Spleen (tissue), 11 donors: Measurements from ENCODE around the gene UVSSA. TPM values are rescaled to one million over a fixed set of nuclear protein-coding genes. Genes with fewer than 3 reads are reported as not detected.

Source experiments
- DNase-seq: peaks from one replicate; pipeline ENCODE4 v3.0.0-alpha.2; 2020
- H3K27ac ChIP-seq, 8 donors: fragments of 200-600 bp; sonication (generic) in 7 of 8; 1 replicate in 4 of 8; 2 replicates in 4 of 8; pipeline versions ENCODE4 v1.5.0 to v1.8.0; 2016 to 2021; ENCODE audit warnings: inconsistent platforms in 4 of 8, mild to moderate bottlenecking in 4 of 8, moderate library complexity in 1 of 8
- H3K27me3 ChIP-seq, 7 donors: fragments of 200-600 bp; sonication (generic) in 6 of 7; replicated peaks in 1 of 7; 1 replicate in 4 of 7; 2 replicates in 3 of 7; pipeline versions ENCODE4 v1.5.0 to v1.8.0; 2016 to 2021; ENCODE audit warnings: inconsistent platforms in 3 of 7, mild to moderate bottlenecking in 1 of 7
- H3K36me3 ChIP-seq, 6 donors: fragments of 200-600 bp; sonication (generic) in 5 of 6; 1 replicate in 4 of 6; 2 replicates in 2 of 6; pipeline versions ENCODE4 v1.5.0 to v1.8.0; 2016 to 2021; ENCODE audit warnings: inconsistent platforms in 2 of 6
- H3K4me1 ChIP-seq, 6 donors: fragments of 200-600 bp; sonication (generic) in 5 of 6; 1 replicate in 3 of 6; 2 replicates in 3 of 6; pipeline versions ENCODE4 v1.5.0 to v1.8.0; 2016 to 2021; ENCODE audit warnings: inconsistent platforms in 3 of 6
- H3K4me3 ChIP-seq, 8 donors: fragments of 200-600 bp; sonication (generic) in 7 of 8; 1 replicate in 4 of 8; 2 replicates in 4 of 8; pipeline versions ENCODE4 v1.5.0 to v1.8.0; 2016 to 2021; ENCODE audit warnings: inconsistent platforms in 4 of 8, mild to moderate bottlenecking in 4 of 8, moderate library complexity in 2 of 8
- H3K9me3 ChIP-seq, 8 donors: fragments of 200-600 bp; sonication (generic) in 7 of 8; 1 replicate in 4 of 8; 2 replicates in 4 of 8; pipeline versions ENCODE4 v1.5.0 to v1.8.0; 2016 to 2021; ENCODE audit warnings: inconsistent platforms in 4 of 8
- POLR2A ChIP-seq, 3 donors: fragments of 450-650 bp; IDR thresholded peaks; one replicate each; pipeline ENCODE4 v1.5.1; 2017; ENCODE audit warnings: antibody characterized with exemption in 3 of 3, mild to moderate bottlenecking in 1 of 3
- POLR2AphosphoS5 ChIP-seq, 3 donors: sonication (generic); formaldehyde crosslinking; IDR thresholded peaks; one replicate each; pipeline ENCODE4 v1.5.1; 2017; ENCODE audit warnings: antibody characterized with exemption in 3 of 3
- WGBS, 5 donors: extraction: QIAGEN DNeasy Blood & Tissue Kit in 3 of 5; methylation state at CpG; one replicate each; pipeline versions ENCODE4 v1.1.5 to v1.1.7; 2013 to 2018; 5-methylcytosine and 5-hydroxymethylcytosine counted together
- intact Hi-C: fragments of 100-400 bp; cut with DNase I; formaldehyde crosslinking; loops from one replicate; pipeline ENCODE4 v1.15.0; 2023; ENCODE audit warnings: low total_unique reads
- polyA plus RNA-seq, 3 donors: library from polyadenylated mRNA; stranded (reverse); fragments of 200-250 nt; gene quantifications; one replicate each; pipeline ENCODE4 v1.2.1, GENCODE V29; 2013
- total RNA-seq, 7 donors: library from RNA; depleted of rRNA in 3 of 7; stranded (reverse); fragments of >200 nt in 3 of 7; fragmentation: NEBNext Ultra II Directional in 4 of 7; extraction: Animal tissue kit (Norgen Biotek cat#: 25700) in 4 of 7; gene quantifications; one replicate each; pipeline versions ENCODE4 v1.1.0 to v1.2.1, GENCODE V29; 2016 to 2021
- TF ChIP-seq, protein P1 (sequence below), 11 experiments: fragments of 200-600 bp in 7 of 11; fragments of 450-650 bp in 4 of 11; sonication (generic) in 4 of 11; IDR thresholded peaks in 8 of 11; conservative IDR thresholded peaks in 3 of 11; 1 replicate in 7 of 11; 2 replicates in 4 of 11; pipeline versions ENCODE4 v1.4.0 to v1.8.0; 2016 to 2021; ENCODE audit warnings: antibody characterized with exemption in 11 of 11, inconsistent platforms in 4 of 11, mild to moderate bottlenecking in 1 of 11
- donor health status: healthy with polysubstance abuse.
- donor health status: DM: no; HTN: no; CAD: no; lungs with moderate emphysema.
- donor health status: DM: no; HTN: no; CAD: no.
- donor health status: Bipolar disorder and iron deficiency.
- donor health status: healthy.
- donor health status: DM: no; HTN: no; CAD: no.
- donor health status: DM: yes; HTN: yes; CAD: no.

Gene UVSSA
- total and polyA plus RNA-seq, 10 donors: 3.0 to 54.0 (median 26.8) TPM

DNA sequence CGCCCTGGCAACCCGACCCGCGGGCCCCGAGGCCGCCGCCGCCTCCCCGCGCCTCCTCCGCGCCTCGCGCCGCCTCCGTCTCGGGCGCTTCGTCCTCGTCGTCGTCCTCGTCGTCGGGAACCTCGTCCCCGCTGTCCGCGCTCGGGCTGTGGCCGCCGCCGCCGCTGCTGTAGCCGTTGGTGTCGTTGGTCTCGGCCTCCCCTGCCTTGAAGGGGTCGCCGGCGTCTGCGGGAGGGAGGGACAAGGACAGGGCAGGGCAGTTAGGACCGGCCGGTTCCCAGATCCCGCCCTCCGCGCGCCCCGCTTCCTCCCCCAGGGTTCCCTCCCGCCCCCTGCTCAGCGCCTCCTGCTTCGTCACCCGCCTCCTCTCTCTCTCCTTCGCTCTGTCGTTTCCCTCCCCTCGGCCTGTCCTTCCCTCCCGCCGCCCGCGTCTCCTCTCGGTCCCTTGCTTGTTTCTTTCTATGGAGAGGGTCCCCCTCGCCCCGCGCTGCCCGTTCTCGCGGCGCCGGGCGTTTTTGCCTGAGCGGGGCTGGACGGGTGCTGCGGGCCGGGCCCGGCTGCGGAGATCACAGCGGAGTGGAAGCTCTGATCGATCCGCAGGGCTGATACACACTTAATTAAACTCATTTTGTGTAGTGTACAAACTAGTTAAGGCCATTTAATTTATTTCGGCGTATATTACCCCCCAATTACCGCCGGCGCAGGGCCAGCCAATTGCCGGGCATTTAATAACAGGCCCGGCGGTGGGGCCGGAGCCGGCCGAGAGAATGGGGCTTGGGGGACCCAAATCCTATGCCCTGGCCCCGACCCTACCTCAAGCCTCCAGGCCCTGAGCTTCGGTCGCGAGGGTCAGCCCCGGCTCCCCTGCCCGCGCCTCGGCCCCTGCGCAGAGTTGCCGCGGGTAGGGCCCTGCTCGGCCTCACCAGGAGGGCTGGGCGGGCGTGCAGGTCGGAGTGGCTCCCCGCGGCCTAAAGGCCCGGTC, 56.9 kb downstream of the UVSSA start:
- H3K36me3 ChIP-seq: no peaks in the 10 kb centered on the region
- intact Hi-C loops: no loop called here
- peaks cover 0 to 44% (median 1%) of the 10 kb centered on the region in 8 donors for H3K9me3 ChIP-seq
- H3K4me1 ChIP-seq: peaks cover 0 to 69% (median 42%) of the 10 kb centered on the region in 6 donors
- TF ChIP-seq POLR2A (IDR thresholded peaks at IDR 0.05) (no peak), POLR2AphosphoS5 (IDR thresholded peaks at IDR 0.05) (no peak)
- TF ChIP-seq, protein P1, sequence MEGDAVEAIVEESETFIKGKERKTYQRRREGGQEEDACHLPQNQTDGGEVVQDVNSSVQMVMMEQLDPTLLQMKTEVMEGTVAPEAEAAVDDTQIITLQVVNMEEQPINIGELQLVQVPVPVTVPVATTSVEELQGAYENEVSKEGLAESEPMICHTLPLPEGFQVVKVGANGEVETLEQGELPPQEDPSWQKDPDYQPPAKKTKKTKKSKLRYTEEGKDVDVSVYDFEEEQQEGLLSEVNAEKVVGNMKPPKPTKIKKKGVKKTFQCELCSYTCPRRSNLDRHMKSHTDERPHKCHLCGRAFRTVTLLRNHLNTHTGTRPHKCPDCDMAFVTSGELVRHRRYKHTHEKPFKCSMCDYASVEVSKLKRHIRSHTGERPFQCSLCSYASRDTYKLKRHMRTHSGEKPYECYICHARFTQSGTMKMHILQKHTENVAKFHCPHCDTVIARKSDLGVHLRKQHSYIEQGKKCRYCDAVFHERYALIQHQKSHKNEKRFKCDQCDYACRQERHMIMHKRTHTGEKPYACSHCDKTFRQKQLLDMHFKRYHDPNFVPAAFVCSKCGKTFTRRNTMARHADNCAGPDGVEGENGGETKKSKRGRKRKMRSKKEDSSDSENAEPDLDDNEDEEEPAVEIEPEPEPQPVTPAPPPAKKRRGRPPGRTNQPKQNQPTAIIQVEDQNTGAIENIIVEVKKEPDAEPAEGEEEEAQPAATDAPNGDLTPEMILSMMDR (IDR thresholded peaks at IDR 0.05 in 8 of 11, conservative IDR thresholded peaks at IDR 0.05 in 3 of 11): no peak
- H3K4me3 ChIP-seq: peak overlapping the region in 5 of 8 donors; percentile 1 to 49 (median 11)
- no peak overlapping the region for H3K27ac ChIP-seq
- peak; percentile 55 for DNase-seq
- WGBS, 5 donors: 6 to 14% (median 9%) methylated on average over 72 to 107 of the region's 107 CpGs
- peaks cover 19 to 96% (median 92%) of the 10 kb centered on the region in 7 donors for H3K27me3 ChIP-seq

DNA sequence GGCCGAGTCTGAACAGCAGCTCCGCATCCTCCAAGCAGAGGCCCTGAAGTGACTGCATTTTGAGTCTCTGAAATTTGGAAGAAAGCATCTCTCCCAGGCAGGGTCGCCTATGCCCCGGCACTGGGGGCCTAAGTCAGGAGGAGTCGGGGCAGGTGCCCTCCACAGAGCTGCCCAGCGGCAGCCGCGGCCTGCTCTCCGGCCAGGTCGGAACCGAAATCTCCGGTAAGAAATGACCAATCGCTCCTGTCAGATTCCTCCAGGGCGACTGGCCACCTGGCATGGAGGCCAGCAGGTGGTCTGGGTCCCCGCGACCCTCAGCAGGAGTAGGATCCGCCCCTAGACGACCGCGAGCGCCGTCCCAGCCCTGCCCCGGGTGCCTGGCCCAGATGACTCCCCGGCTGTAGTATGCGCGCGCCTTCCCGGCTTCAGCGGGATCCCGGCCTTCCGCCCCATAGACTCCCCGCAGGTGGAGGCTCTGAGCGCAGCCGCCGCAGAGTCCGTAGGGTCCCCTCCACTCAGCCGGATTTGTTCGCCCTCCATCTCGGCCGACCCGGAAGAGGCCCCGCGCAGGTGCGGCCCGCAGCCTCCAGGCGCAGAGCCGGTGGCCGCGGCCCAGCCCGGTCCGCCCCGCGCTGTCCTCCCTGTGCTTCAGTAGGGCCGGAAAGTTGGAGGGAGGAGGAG, 57.7 kb downstream of the UVSSA start:
- Histone ChIP-seq H3K4me1 (peaks cover 0 to 69% (median 42%) of the 10 kb centered on the region in 6 donors), H3K27ac (no peak overlapping the region), H3K9me3 (peaks cover 0 to 36% (median 0%) of the 10 kb centered on the region in 8 donors), H3K27me3 (peaks cover 19 to 100% (median 99%) of the 10 kb centered on the region in 7 donors), H3K4me3 (peak overlapping the region in 1 of 8 donors; percentile 10), H3K36me3 (no peaks in the 10 kb centered on the region)
- 9 to 23% (median 12%) methylated on average over 31 to 54 of the region's 54 CpGs for WGBS, 5 donors
- DNase-seq: no peak
- intact Hi-C loops: no loop called here
- TF ChIP-seq, protein P1 (IDR thresholded peaks at IDR 0.05 in 8 of 11, conservative IDR thresholded peaks at IDR 0.05 in 3 of 11): no peak
- TF ChIP-seq POLR2A (IDR thresholded peaks at IDR 0.05) (no peak), POLR2AphosphoS5 (IDR thresholded peaks at IDR 0.05) (no peak)

DNA sequence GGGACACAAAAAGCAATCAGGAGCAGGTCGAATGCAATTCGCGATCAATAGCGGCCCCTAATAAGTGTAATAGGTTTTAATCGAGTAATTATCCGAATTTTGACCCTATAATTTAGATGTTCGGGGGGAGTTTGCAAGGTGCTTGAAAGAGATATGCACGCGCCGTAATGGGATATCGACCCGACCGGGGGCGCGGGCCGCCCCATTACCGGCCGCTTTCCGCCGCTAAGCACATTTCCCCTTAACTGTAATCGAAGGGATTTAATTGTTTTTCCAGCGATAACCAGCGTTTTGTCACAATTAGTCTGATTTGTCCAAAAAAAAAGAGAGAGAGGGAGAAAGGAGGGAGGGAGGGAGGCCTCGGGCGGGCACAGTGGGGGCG, 58.2 kb downstream of the UVSSA start:
- no peaks in the 10 kb centered on the region for H3K36me3 ChIP-seq
- intact Hi-C loops: no loop called here
- DNase-seq: no peak
- TF ChIP-seq, protein P1 (IDR thresholded peaks at IDR 0.05 in 8 of 11, conservative IDR thresholded peaks at IDR 0.05 in 3 of 11): no peak
- TF ChIP-seq POLR2AphosphoS5 (IDR thresholded peaks at IDR 0.05) (no peak), POLR2A (IDR thresholded peaks at IDR 0.05) (no peak)
- no peak overlapping the region for H3K27ac ChIP-seq
- H3K4me1 ChIP-seq: peaks cover 0 to 69% (median 42%) of the 10 kb centered on the region in 6 donors
- H3K27me3 ChIP-seq: peaks cover 19 to 100% (median 99%) of the 10 kb centered on the region in 7 donors
- 11 to 14% (median 13%) methylated on average over 24 to 26 of the region's 26 CpGs for WGBS, 5 donors
- peaks cover 0 to 35% (median 0%) of the 10 kb centered on the region in 8 donors for H3K9me3 ChIP-seq
- no peak overlapping the region for H3K4me3 ChIP-seq
